HG03558 (cell line): Measurements from ENCODE around the gene BHLHE41.

Experiments
- ATAC-seq: cut with Tn5 transposase; IDR thresholded peaks from one replicate; pipeline ENCODE4 v1.9.1; 2021; ENCODE audit warnings: moderate number of reproducible peaks; ENCODE audit not compliant: unreplicated experiment; ENCODE audit errors: extremely low read depth

BHLHE41 gene

GRCh38 chr12:26135010-26135420 lies 10.2 kb upstream of the BHLHE41 start:
- no peak for ATAC-seq

GRCh38 chr12:26134540-26134939 lies 9.7 kb upstream of the BHLHE41 start:
- no peak for ATAC-seq

DNA sequence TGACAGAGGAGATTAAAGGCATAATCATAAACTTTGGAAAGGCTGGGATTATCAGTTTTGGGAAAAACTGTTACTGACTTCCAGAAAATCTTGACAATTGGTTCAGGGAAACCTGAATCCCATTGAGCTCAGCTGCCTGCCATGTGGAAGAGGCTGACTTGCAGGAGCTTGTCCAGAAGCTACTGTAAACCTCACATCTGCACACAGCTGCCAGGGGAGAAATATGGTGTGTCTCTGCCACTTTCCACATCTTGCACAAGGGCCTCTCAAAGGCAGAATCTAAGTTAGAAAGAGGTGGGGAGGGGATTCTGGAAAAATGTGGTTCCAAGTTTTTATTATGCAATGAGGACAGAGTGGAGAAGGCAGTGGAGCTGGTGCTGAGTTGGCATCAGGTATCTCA lies 8.7 kb upstream of the BHLHE41 start:
- no peak for ATAC-seq

- no peak for ATAC-seq
Observed at GRCh38 chr12:26132866-26133265, 8.0 kb upstream of the BHLHE41 start.

DNA sequence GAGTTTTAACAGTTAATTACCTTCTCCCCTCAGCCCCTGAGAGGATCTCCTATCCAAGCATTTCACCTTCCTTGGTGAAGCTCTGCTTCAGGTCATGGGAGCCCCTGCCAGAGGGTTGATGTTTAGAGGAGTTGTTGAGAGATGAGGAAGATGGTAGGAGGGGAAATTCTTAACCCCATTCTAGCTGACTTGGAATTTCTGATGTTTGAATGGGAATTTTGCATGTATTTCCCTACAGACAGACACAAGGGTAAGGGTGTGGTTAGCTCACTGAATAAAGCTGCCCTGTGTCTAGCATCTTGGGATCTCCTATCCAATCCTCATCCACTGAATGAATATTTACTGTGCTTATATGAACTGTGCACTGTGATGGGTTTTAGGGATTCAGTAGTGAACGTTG lies 7.1 kb upstream of the BHLHE41 start:
- no peak for ATAC-seq

DNA sequence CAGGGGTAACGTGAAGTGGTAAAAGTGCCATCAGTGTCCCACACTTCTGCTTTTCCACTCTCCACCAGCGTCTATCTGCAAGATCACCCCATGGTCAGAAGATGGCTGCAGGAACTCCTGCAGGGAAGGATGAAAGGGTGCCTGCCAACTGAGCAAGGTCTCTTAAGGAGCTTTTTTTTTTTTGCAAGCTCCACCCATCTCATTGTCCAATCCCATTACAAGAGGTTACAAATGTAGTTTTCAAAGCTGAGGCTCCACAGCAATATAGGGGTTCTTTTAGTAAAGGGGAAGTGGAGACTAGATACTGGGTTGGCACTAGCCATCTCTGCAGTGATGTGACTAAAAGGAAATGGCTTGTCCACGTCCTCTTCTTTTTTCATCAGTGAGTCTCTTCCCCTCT lies 5.9 kb upstream of the BHLHE41 start:
- no peak for ATAC-seq

- no peak for ATAC-seq
Observed at GRCh38 chr12:26128168-26128567, 3.3 kb upstream of the BHLHE41 start.

GRCh38 chr12:26127404-26127803 lies 2.6 kb upstream of the BHLHE41 start:
- no peak for ATAC-seq

- ATAC-seq, result no peak
Observed at GRCh38 chr12:26126340-26127284, 1.8 kb upstream of the BHLHE41 start.

DNA sequence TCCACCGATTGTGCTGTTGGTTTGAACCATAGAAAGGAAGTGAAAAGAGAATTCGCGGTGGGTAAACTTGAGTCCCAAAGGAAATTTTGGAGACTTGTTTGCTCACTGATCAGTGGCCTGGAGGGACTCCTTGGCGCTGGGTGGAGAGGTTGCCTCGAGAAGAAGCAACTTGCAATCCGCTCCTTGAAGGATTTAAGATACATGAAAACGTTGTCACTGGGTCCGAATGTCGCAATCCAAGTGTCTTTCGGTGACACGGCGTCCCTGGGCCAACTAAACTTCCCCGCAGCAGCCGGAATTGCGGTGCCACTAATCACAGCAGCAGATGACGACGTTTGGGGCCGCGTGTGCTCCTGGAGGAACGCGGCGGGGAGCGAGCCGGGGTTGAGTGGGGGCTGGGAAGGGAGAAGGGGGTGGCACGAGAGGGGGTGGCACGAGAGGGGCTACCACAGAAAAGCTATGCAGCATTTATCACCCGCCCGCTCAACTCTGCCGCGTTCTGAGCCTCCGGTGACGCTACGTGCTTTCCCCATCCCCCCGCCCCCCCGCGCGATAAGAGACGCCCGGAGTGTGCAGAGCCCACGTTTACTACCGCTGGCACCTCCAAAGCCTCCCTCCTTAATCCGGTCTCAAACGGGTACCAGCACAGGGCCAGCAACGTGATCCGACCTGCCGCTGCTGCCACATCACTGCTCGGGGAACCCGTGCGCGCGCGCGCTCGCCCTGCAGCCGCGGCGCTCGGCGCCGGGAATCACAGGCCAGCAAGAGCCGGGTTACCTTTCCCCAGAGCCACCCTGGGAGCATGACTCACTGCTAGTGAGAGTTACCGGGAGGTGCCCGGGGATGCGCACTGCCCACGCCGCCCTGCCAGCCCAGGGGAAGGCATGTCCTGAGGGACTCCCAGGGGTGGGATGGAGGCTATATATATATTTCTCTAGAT lies 833 bp upstream of the BHLHE41 start:
- no peak for ATAC-seq

DNA sequence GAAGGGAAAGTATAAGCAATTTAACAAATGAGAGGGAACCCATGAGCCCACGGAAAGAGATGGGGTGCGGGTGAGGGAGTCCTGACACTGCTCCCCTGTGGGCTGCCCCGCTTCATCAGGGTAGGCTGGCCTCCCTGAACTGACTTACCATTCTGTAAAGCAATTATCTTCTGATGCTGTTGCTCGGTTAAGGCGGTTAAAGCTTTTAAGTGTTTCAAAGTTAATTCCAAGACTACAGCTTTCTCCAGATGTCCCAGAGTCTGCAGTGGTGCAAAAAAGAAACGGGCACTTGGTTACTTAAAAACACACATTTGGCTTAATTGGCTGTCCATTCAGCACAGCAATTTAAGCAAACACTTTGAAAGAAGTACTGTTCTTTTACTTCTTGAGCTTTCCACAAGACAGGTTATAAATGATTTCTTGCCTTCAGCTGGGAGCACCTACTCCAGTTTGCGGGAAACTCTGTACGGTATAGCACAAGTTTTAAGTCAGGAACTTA lies 1.3 kb downstream of the BHLHE41 start:
- ATAC-seq, result no peak

GRCh38 chr12:26122681-26123481 lies 2.0 kb downstream of the BHLHE41 start:
- ATAC-seq, result no peak

- ATAC-seq, result no peak
Observed at GRCh38 chr12:26122061-26122680, 2.7 kb downstream of the BHLHE41 start.

GRCh38 chr12:26121323-26122060 lies 3.3 kb downstream of the BHLHE41 start:
- ATAC-seq, result no peak

- no peak for ATAC-seq
Observed at GRCh38 chr12:26120561-26121274, 4.1 kb downstream of the BHLHE41 start.

DNA sequence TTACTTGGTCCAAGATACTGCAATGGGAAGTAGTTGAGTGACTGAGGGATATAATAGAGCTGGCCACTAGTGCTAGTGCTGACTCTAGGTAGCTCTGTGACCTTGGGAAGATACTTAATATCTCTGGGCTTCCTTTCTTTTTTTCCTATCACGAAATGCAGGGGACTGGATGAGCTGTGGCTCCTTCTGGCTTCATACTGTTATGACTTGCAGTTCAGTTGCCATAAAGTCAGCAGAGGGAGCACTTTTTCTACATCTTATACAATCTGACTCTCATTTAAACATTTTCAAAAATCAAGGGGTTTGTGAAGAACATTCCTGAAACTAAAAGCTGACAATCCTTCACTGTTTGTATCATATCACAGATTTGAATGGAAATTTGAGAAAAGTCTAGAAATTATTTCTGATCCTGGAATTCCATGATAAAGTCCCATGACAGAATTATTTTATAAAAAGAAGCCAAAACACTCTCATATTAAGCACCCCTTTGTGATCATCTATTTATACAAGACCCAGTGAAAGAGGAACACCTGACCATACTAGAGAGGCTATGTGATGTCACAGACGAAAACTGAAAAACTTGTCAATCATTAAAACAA lies 5.3 kb downstream of the BHLHE41 start:
- no peak for ATAC-seq

DNA sequence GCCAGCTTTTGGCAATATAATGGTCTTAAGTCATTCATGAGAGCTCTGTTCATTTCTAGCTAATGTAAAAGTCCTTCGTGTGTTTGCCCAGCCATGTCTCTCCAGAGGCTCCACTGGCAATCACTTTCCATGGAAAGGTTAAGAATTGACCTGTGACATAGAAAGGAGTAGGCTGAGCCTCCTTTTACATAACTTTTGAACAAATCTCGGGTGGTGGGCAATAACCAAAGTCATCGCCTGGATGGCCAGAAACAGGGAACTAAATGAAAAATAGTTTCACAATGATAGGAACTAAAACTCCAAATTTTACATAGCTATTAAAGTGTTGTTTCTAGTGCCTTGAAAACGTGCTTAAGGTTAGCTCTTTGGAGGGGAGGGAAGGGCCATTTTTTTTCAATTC lies 6.5 kb downstream of the BHLHE41 start:
- no peak for ATAC-seq
